K562 (cell line): ENCODE measurements around the gene ELMOD1. TPM values are rescaled to one million over a fixed set of nuclear protein-coding genes. Genes with fewer than 3 reads are reported as not detected.

Source experiments
- BRD4 ChIP-seq: fragments of 200-600 bp; sonication (generic); IDR thresholded peaks from 2 replicates; pipeline ENCODE4 v1.6.1; 2017; ENCODE audit warnings: inconsistent platforms
- CCNT2 ChIP-seq: IDR thresholded peaks from 2 replicates; pipeline ENCODE4 v1.6.1; 2011; ENCODE audit warnings: borderline replicate concordance, low read depth, mild to moderate bottlenecking, moderate library complexity, mixed read lengths, low read length; ENCODE audit not compliant: insufficient read length; ENCODE audit errors: extremely low read depth
- CREB1 ChIP-seq, 2 experiments: sonication (generic) in 1 of 2; formaldehyde crosslinking in 1 of 2; IDR thresholded peaks; 2 replicates each; pipeline versions ENCODE4 v1.6.1 to v1.8.0; 2012 to 2022; ENCODE audit warnings: inconsistent platforms in 1 of 2, mild to moderate bottlenecking in 1 of 2, missing genetic modification reagents in 1 of 2, moderate library complexity in 1 of 2
- KAT8 ChIP-seq: fragments of 450-650 bp; IDR thresholded peaks from 2 replicates; pipeline ENCODE4 v1.6.1; 2016; ENCODE audit warnings: low read depth, mild to moderate bottlenecking
- NFE2 ChIP-seq: IDR thresholded peaks from 2 replicates; pipeline ENCODE4 v1.6.1; 2014; ENCODE audit warnings: antibody characterized with exemption, low read depth
- PTTG1 ChIP-seq: fragments of 450-650 bp; IDR thresholded peaks from 2 replicates; pipeline ENCODE4 v1.6.1; 2016; ENCODE audit warnings: low read depth, mild to moderate bottlenecking, missing genetic modification characterization, missing compliant biosample characterization
- RBM34 ChIP-seq: fragments of 200-400 bp; formaldehyde crosslinking; IDR thresholded peaks from 2 replicates; pipeline ENCODE4 v1.6.1; 2018; ENCODE audit warnings: low read length, borderline replicate concordance; ENCODE audit not compliant: insufficient read depth
- SMAD3 ChIP-seq: fragments of 450-650 bp; formaldehyde crosslinking; conservative IDR thresholded peaks from 2 replicates; pipeline ENCODE4 v1.4.0; 2020; ENCODE audit warnings: mild to moderate bottlenecking
- SMC3 ChIP-seq: conservative IDR thresholded peaks from 2 replicates; pipeline ENCODE4 v1.6.1; 2011; ENCODE audit warnings: low read depth, low read length, improper control_type of control experiment; ENCODE audit not compliant: insufficient read depth
- SP2 ChIP-seq: IDR thresholded peaks from 2 replicates; pipeline ENCODE4 v1.6.1; 2011; ENCODE audit warnings: mild to moderate bottlenecking, low read depth, low read length, moderate library complexity; ENCODE audit not compliant: poor library complexity, severe bottlenecking; ENCODE audit errors: extremely low read depth
- TRIM24 ChIP-seq, 2 experiments: fragments of 450-650 bp; IDR thresholded peaks; 2 replicates each; pipeline ENCODE4 v1.6.1; 2016
- ZNF133 ChIP-seq: fragments of 250-450 bp; sonication (Bioruptor Pico); IDR thresholded peaks from 2 replicates; pipeline ENCODE4 v1.4.0; 2020; ENCODE audit warnings: mild to moderate bottlenecking
- ZNF253 ChIP-seq: fragments of 250-450 bp; sonication (Bioruptor Pico); conservative IDR thresholded peaks from 2 replicates; pipeline ENCODE4 v1.6.1; 2021; ENCODE audit warnings: mild to moderate bottlenecking
- ZNF398 ChIP-seq: fragments of 250-450 bp; sonication (Bioruptor Pico); IDR thresholded peaks from 2 replicates; pipeline ENCODE4 v1.8.0; 2021; ENCODE audit warnings: moderate library complexity, mild to moderate bottlenecking, inconsistent platforms
- polyA plus RNA-seq, 8 experiments: library from polyadenylated mRNA; depleted of rRNA in 4 of 8; stranded (reverse) in 5 of 8; unstranded in 3 of 8; fragments of >200 nt; fragmentation: Nextera tagmentation in 2 of 8; fragmentation: Illumina TruSeq in 1 of 8; extraction: Ambion mirVana in 2 of 8; extraction: Trizol in 1 of 8; gene quantifications; 2 replicates each; pipeline versions ENCODE4 v1.2.1 to v1.2.3, GENCODE V29; 2011 to 2014; ENCODE audit warnings: inconsistent platforms in 1 of 8, missing spikeins in 1 of 8
- total RNA-seq, 7 experiments: library from RNA; depleted of rRNA in 6 of 7; stranded (reverse); fragments of >200 nt in 6 of 7; fragmentation: Illumina TruSeq in 2 of 7; extraction: Trizol in 2 of 7; gene quantifications; 2 replicates each; pipeline versions ENCODE4 v1.2.1 to v1.2.3, GENCODE V29; 2011 to 2021; ENCODE audit warnings: low replicate concordance in 1 of 7
- TF ChIP-seq, protein P1 (sequence below): fragments of 450-650 bp; IDR thresholded peaks from 2 replicates; pipeline ENCODE4 v1.7.0; 2016; ENCODE audit warnings: borderline replicate concordance
- TF ChIP-seq, protein P2 (sequence below): fragments of 450-650 bp; IDR thresholded peaks from 2 replicates; pipeline ENCODE4 v1.6.1; 2016; ENCODE audit warnings: borderline replicate concordance
- TF ChIP-seq, protein P3 (sequence below), 3 experiments: fragments of 200-800 bp in 1 of 3; fragments of 250-450 bp in 1 of 3; fragments of 450-650 bp in 1 of 3; sonication (Bioruptor Pico) in 1 of 3; sonication (Bioruptor generic) in 1 of 3; formaldehyde crosslinking in 1 of 3; IDR thresholded peaks; 2 replicates each; pipeline versions ENCODE4 v1.6.1 to v1.8.0; 2016 to 2022; ENCODE audit warnings: mild to moderate bottlenecking in 2 of 3, missing genetic modification characterization in 2 of 3, missing compliant biosample characterization in 1 of 3, moderate library complexity in 1 of 3

Gene ELMOD1
- total and polyA plus RNA-seq, 9 of the 15 experiments (the other 6 are each of a cell fraction or from before 2014, with no cell fraction given) = not detected

DNA sequence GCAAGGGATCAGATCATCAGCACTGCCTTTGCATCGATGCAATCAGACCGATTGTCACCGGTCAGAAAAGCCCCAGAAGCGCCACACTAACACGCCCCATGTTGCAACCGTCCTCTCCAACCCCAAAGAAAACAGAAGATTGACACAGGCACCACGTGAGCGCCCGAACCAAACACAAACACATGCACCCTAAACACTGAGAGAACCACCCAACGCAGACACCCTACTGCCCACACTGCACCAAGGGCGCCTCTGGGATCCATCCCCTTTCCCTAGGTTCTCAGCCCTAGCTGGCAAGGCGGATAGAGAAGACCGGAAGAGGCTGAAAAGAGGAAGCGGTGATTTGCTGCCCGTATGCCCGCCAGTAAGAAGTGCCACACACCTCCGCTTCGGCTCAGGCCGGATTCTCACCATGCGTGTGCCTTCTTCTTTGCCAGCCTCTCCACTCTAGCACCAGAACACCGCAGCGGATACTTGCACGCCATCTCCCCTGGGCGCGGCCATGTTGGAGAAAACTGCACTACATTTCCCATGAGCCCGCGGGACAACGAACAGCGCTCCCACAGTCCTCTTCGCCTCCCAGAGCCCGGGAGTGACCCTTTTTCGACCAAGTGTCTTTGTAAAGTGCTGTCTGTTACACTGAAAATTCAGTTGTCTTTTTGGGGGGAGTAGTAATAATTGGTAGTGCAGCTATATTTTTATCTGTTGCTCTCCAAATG, 25.6 kb upstream of the ELMOD1 start, which contains the start of gene ALKBH8 (continued):
- TF ChIP-seq ZNF398 (CRISPR knock-in tag) = no peak
- TF ChIP-seq RBM34 = no peak
- TF ChIP-seq, protein P1, sequence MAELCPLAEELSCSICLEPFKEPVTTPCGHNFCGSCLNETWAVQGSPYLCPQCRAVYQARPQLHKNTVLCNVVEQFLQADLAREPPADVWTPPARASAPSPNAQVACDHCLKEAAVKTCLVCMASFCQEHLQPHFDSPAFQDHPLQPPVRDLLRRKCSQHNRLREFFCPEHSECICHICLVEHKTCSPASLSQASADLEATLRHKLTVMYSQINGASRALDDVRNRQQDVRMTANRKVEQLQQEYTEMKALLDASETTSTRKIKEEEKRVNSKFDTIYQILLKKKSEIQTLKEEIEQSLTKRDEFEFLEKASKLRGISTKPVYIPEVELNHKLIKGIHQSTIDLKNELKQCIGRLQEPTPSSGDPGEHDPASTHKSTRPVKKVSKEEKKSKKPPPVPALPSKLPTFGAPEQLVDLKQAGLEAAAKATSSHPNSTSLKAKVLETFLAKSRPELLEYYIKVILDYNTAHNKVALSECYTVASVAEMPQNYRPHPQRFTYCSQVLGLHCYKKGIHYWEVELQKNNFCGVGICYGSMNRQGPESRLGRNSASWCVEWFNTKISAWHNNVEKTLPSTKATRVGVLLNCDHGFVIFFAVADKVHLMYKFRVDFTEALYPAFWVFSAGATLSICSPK = no peak
- no peak for TF ChIP-seq PTTG1 (tag)
- TF ChIP-seq BRD4 = no peak
- no peak for TF ChIP-seq ZNF133 (CRISPR knock-in tag)
- TF ChIP-seq, protein P2, sequence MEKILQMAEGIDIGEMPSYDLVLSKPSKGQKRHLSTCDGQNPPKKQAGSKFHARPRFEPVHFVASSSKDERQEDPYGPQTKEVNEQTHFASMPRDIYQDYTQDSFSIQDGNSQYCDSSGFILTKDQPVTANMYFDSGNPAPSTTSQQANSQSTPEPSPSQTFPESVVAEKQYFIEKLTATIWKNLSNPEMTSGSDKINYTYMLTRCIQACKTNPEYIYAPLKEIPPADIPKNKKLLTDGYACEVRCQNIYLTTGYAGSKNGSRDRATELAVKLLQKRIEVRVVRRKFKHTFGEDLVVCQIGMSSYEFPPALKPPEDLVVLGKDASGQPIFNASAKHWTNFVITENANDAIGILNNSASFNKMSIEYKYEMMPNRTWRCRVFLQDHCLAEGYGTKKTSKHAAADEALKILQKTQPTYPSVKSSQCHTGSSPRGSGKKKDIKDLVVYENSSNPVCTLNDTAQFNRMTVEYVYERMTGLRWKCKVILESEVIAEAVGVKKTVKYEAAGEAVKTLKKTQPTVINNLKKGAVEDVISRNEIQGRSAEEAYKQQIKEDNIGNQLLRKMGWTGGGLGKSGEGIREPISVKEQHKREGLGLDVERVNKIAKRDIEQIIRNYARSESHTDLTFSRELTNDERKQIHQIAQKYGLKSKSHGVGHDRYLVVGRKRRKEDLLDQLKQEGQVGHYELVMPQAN = peak; percentile 99
- TF ChIP-seq SP2 = no peak
- no peak for TF ChIP-seq ZNF253 (CRISPR knock-in tag)
- TF ChIP-seq, protein P3, sequence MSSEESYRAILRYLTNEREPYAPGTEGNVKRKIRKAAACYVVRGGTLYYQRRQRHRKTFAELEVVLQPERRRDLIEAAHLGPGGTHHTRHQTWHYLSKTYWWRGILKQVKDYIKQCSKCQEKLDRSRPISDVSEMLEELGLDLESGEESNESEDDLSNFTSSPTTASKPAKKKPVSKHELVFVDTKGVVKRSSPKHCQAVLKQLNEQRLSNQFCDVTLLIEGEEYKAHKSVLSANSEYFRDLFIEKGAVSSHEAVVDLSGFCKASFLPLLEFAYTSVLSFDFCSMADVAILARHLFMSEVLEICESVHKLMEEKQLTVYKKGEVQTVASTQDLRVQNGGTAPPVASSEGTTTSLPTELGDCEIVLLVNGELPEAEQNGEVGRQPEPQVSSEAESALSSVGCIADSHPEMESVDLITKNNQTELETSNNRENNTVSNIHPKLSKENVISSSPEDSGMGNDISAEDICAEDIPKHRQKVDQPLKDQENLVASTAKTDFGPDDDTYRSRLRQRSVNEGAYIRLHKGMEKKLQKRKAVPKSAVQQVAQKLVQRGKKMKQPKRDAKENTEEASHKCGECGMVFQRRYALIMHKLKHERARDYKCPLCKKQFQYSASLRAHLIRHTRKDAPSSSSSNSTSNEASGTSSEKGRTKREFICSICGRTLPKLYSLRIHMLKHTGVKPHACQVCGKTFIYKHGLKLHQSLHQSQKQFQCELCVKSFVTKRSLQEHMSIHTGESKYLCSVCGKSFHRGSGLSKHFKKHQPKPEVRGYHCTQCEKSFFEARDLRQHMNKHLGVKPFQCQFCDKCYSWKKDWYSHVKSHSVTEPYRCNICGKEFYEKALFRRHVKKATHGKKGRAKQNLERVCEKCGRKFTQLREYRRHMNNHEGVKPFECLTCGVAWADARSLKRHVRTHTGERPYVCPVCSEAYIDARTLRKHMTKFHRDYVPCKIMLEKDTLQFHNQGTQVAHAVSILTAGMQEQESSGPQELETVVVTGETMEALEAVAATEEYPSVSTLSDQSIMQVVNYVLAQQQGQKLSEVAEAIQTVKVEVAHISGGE (CRISPR knock-in tag; IDR thresholded peaks at IDR 0.05) = peak in 1 of 3 experiments; percentile 63; a peak in 1 of 6 replicates
- no peak for TF ChIP-seq SMC3
- no peak for TF ChIP-seq CCNT2
- peak; percentile 41; the same call in 1 of the 2 replicates for TF ChIP-seq CREB1 (IDR thresholded peaks at IDR 0.05)
- peak; percentile 34; the same call in 1 of the 2 replicates for TF ChIP-seq CREB1 (CRISPR knock-in tag; IDR thresholded peaks at IDR 0.05)
- no peak for TF ChIP-seq TRIM24 (IDR thresholded peaks at IDR 0.05)
- TF ChIP-seq SMAD3 = no peak
- TF ChIP-seq KAT8 = 0 out of 2 replicates have a peak, but pooled peaks have one; percentile 74
- TF ChIP-seq NFE2 = no peak; the same call in 1 of the 2 replicates
